GM10266 (cell line): ENCODE results near the gene CHCHD3.

Experiments used
- DNase-seq: peaks from one replicate; pipeline ENCODE4 v3.0.0; 2012; ENCODE audit errors: extremely low spot score
- CTCF ChIP-seq: IDR thresholded peaks from 2 replicates; pipeline ENCODE4 v1.5.1; 2012; ENCODE audit warnings: mild to moderate bottlenecking, low read depth; ENCODE audit not compliant: control insufficient read depth, insufficient read depth; ENCODE audit errors: missing control alignments

CHCHD3 gene

DNA sequence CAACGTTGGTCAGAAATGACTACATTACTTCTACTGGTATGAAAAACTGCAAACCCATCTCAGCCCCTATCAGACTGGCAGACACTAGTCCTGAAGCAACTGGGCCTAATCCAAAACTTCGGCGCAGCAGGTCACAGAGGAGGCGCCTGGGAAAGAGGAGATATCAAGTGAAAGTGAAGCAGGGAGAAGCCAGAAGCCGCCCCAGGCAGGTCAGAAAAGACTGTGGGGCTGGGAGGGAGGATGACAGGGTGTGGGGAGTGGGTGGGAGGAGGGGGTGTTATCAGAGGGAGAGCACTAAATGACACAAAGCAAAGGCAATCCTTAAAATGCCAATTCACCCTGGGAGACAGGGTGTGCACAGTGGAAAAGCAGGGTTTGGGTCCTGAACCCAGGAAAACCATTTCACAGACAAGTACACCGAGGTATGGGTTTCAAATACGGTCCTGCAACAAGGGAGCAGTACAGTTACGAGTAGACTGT lies 731 bp downstream of the CHCHD3 start:
- DNase-seq: no peak
- TF ChIP-seq CTCF: no peak

- TF ChIP-seq CTCF: no peak
- no peak for DNase-seq
Observed at GRCh38 chr7:133079296-133079695, 2.6 kb downstream of the CHCHD3 start.

DNA sequence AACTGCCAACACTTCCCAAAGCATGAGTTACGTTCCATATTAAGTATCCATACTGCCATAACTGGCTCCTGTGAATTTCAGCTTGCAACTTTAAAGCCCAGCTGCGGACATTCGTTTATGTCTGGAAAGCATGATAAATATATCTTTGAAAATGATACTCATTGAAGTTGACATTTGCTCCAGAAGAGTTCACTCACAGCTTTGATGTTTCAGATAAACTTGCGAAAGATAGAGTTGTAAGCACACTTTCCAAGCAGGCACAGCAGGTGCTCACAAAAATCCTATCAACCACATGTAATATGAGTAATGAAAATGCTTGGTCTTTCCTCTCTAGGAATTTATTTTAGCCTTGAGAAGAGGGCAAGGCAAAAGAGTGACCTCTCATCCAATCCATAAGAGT lies 4.5 kb downstream of the CHCHD3 start:
- DNase-seq: no peak
- no peak for TF ChIP-seq CTCF

GRCh38 chr7:133076142-133076541 lies 5.7 kb downstream of the CHCHD3 start:
- no peak for TF ChIP-seq CTCF
- DNase-seq: no peak

GRCh38 chr7:133071506-133071905 lies 10.4 kb downstream of the CHCHD3 start:
- TF ChIP-seq CTCF: no peak
- no peak for DNase-seq

DNA sequence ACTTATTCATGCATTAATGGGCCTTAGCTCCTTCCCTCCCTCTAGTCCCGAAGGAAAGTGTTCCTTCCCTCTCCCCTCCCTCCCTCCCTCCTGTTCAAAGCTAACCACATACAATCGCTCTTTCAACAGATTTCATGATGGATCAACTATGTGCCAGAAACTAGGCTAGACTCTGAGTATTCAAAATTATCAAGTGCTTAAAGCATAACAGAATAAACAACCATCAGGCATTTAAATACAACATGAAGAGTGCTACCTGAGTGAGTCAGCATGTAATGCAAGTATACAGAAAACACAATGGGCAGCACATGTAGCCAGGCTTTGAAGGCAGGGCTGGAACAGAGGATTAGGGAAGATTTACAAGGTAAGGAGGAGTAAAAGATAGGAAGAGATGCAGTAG lies 11.3 kb downstream of the CHCHD3 start:
- TF ChIP-seq CTCF: no peak
- no peak for DNase-seq

GRCh38 chr7:133065301-133065700 lies 16.6 kb downstream of the CHCHD3 start:
- DNase-seq: no peak
- TF ChIP-seq CTCF: no peak
